Transverse colon (tissue), 4 donors: Measurements from ENCODE around the gene TACC2. TPM values are rescaled to one million over a fixed set of nuclear protein-coding genes. Genes with fewer than 3 reads are reported as not detected.

Experiments
- DNase-seq: peaks from one replicate; pipeline ENCODE4 v3.0.0-alpha.2; 2019
- H3K27ac ChIP-seq, 4 donors: fragments of 200-600 bp; sonication (generic); 2 replicates each; pipeline ENCODE4 v1.5.1; 2016 to 2018; ENCODE audit warnings: inconsistent platforms in 4 of 4
- H3K27me3 ChIP-seq: fragments of 200-600 bp; sonication (generic); 2 replicates; pipeline ENCODE4 v1.5.1; 2017; ENCODE audit warnings: inconsistent platforms
- H3K36me3 ChIP-seq, 4 donors: fragments of 200-600 bp; sonication (generic); 2 replicates each; pipeline ENCODE4 v1.5.1; 2017 to 2019; ENCODE audit warnings: inconsistent platforms in 4 of 4
- H3K4me1 ChIP-seq, 4 donors: fragments of 200-600 bp; sonication (generic); 2 replicates each; pipeline ENCODE4 v1.5.1; 2017 to 2020; ENCODE audit warnings: inconsistent platforms in 4 of 4
- H3K4me3 ChIP-seq, 4 donors: fragments of 200-600 bp; sonication (generic); 1 replicate in 1 of 4; 2 replicates in 3 of 4; pipeline versions ENCODE4 v1.5.1 to v1.6.1; 2017 to 2019; ENCODE audit warnings: inconsistent platforms in 4 of 4
- H3K9me3 ChIP-seq, 2 donors: fragments of 200-600 bp; sonication (generic); 2 replicates each; pipeline ENCODE4 v1.5.1; 2017 to 2019; ENCODE audit warnings: inconsistent platforms in 2 of 2
- CTCF ChIP-seq, 5 experiments: fragments of 200-600 bp in 3 of 5; fragments of 450-650 bp in 2 of 5; sonication (generic) in 3 of 5; IDR thresholded peaks; 1 replicate in 2 of 5; 2 replicates in 3 of 5; pipeline ENCODE4 v1.5.1; 2016 to 2017; ENCODE audit warnings: antibody characterized with exemption in 5 of 5, inconsistent platforms in 3 of 5, mild to moderate bottlenecking in 2 of 5, moderate library complexity in 1 of 5
- EP300 ChIP-seq: sonication (generic); formaldehyde crosslinking; IDR thresholded peaks from one replicate; pipeline ENCODE4 v1.6.1; 2017; ENCODE audit warnings: antibody characterized with exemption, low read depth
- POLR2A ChIP-seq: fragments of 450-650 bp; IDR thresholded peaks from one replicate; pipeline ENCODE4 v1.6.1; 2016; ENCODE audit warnings: antibody characterized with exemption, mild to moderate bottlenecking, moderate library complexity
- POLR2AphosphoS5 ChIP-seq, 3 donors: sonication (generic); formaldehyde crosslinking; IDR thresholded peaks; one replicate each; pipeline ENCODE4 v1.6.1; 2016; ENCODE audit warnings: antibody characterized with exemption in 3 of 3
- WGBS, 2 donors: methylation state at CpG; one replicate each; pipeline ENCODE4 v1.1.5; 2018; ENCODE audit warnings: low coverage in 1 of 2; 5-methylcytosine and 5-hydroxymethylcytosine counted together
- in situ Hi-C, 4 donors: fragments of 200-750 bp; cut with MboI; loops; one replicate each; pipeline versions ENCODE4 v1.15.0 to v1.15.1; 2017; ENCODE audit warnings: low sequenced_read_pairs in 3 of 4, low pct_ligation_motif_present in 1 of 4, low pct_unique_long_range_greater_than_20kb in 1 of 4
- intact Hi-C: fragments of 100-400 bp; cut with DNase I; formaldehyde crosslinking; loops from one replicate; pipeline ENCODE4 v1.15.1; 2023; ENCODE audit warnings: low total_unique reads
- total RNA-seq, 4 donors: library from RNA; depleted of rRNA; stranded (reverse); fragments of >200 nt; gene quantifications; one replicate each; pipeline ENCODE4 v1.1.0, GENCODE V29; 2016

The TACC2 gene
- total RNA-seq, 4 donors from 2014 or later, result 65.9 to 178 (median 101) TPM

- no peaks in the 10 kb centered on the region for H3K36me3 ChIP-seq
- intact Hi-C loops (no loop called here), in situ Hi-C loops (no loop called here)
- H3K9me3 ChIP-seq, result no peaks in the 10 kb centered on the region
- TF ChIP-seq POLR2A, result peak; percentile 46
- peak; percentile 64 to 83 (median 71) for TF ChIP-seq POLR2AphosphoS5 (IDR thresholded peaks at IDR 0.05)
- no peak for TF ChIP-seq EP300
- 0 to 40% methylated on average over 2 to 9 of the region's 9 CpGs for WGBS, 2 donors
- DNase-seq, result peak; percentile 72
- H3K4me1 ChIP-seq, result peaks cover 14 to 30% (median 19%) of the 10 kb centered on the region in 4 donors
- no peaks in the 10 kb centered on the region for H3K27me3 ChIP-seq
- no peak overlapping the region for H3K4me3 ChIP-seq
- peak overlapping the region; percentile 75 to 81 (median 78) for H3K27ac ChIP-seq
These were observed 44.4 kb downstream of the TACC2 start for GRCh38 chr10:122033224-122033926.

GRCh38 chr10:122034149-122034756, 45.3 kb downstream of the TACC2 start:
- H3K4me3 ChIP-seq, result no peak overlapping the region
- no peaks in the 10 kb centered on the region for H3K36me3 ChIP-seq
- no peaks in the 10 kb centered on the region for H3K27me3 ChIP-seq
- WGBS, 2 donors, result 70 to 74% methylated on average over 2 to 6 of the region's 6 CpGs
- peaks cover 14 to 30% (median 19%) of the 10 kb centered on the region in 4 donors for H3K4me1 ChIP-seq
- H3K9me3 ChIP-seq, result no peaks in the 10 kb centered on the region
- DNase-seq, result peak; percentile 26
- H3K27ac ChIP-seq, result peak overlapping the region; percentile 75 to 81 (median 78)
- intact Hi-C loops (no loop called here), in situ Hi-C loops (no loop called here)
- TF ChIP-seq POLR2AphosphoS5 (IDR thresholded peaks at IDR 0.05) (peak in 2 of 3 donors; percentile 13 to 27), POLR2A (no peak)

- H3K36me3 ChIP-seq, result no peaks in the 10 kb centered on the region
- H3K4me3 ChIP-seq, result no peak overlapping the region
- H3K27me3 ChIP-seq, result no peaks in the 10 kb centered on the region
- H3K9me3 ChIP-seq, result no peaks in the 10 kb centered on the region
- intact Hi-C loops, result loop anchor here (10.0 kb wide), 1 partner anchor 66 kb away; the partner anchor contains the start of gene NSMCE4A
- H3K27ac ChIP-seq, result no peak overlapping the region
- peaks cover 5 to 22% (median 15%) of the 10 kb centered on the region in 4 donors for H3K4me1 ChIP-seq
- TF ChIP-seq POLR2AphosphoS5 (IDR thresholded peaks at IDR 0.05) (no peak), POLR2A (no peak), CTCF (IDR thresholded peaks at IDR 0.05) (no peak), EP300 (no peak)
- 79% methylated on average over 8 of the region's 8 CpGs; no CpG with 5 or more reads in 1 of the 2 donors for WGBS, 2 donors
- in situ Hi-C loops, result no loop called here
- no peak for DNase-seq
These were observed 51.8 kb downstream of the TACC2 start for GRCh38 chr10:122040786-122041185.

- Histone ChIP-seq H3K4me3 (no peak overlapping the region), H3K9me3 (no peaks in the 10 kb centered on the region), H3K27ac (peak overlapping the region in 3 of 4 donors; percentile 21 to 80 (median 26)), H3K27me3 (no peaks in the 10 kb centered on the region), H3K36me3 (no peaks in the 10 kb centered on the region), H3K4me1 (peaks cover 5 to 22% (median 15%) of the 10 kb centered on the region in 4 donors)
- in situ Hi-C loops, result no loop called here
- 83 to 91% methylated on average over 1 of the region's 1 CpG for WGBS, 2 donors
- no peak for DNase-seq
- intact Hi-C loops, result loop anchor here (10.0 kb wide), 1 partner anchor 68 kb away; the partner anchor contains the start of gene NSMCE4A
- TF ChIP-seq EP300 (no peak), POLR2A (no peak), CTCF (IDR thresholded peaks at IDR 0.05) (no peak), POLR2AphosphoS5 (IDR thresholded peaks at IDR 0.05) (no peak)
These were observed 53.9 kb downstream of the TACC2 start for GRCh38 chr10:122042836-122043235.

DNA sequence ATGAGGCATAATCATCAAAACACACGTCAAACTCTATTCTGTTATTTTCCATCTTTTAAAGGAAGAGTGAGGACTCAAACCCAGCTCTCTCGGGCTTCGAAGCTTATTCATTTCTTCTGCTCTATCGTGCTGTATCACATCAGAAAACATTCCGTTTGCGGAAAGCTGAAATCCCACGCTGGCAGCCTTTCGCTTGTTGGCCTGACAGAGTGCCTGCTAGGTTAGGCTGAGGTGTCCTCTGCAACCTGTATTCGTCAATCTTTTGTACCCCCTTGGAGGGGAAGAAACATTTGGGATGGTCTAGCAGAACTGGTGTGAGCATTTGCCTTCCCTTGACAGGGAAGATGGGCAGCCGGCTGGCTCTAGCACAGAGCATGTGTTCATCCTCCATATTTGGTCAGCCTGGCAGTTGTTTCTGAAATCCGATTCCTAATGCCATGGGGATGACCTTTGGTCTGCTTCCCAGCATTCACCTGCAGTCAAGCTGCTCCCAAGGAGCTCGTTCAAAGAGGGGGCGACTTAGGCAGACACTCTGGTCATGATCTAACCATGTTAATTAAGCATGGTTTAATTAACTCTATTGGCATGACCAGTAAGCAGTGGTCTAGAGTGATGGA, 55.2 kb downstream of the TACC2 start:
- intact Hi-C loops, result loop anchor here (10.0 kb wide), 1 partner anchor 69 kb away; the partner anchor contains the start of gene NSMCE4A
- peak; percentile 32 for DNase-seq
- no peaks in the 10 kb centered on the region for H3K36me3 ChIP-seq
- WGBS, 2 donors, result 49 to 57% methylated on average over 10 to 13 of the region's 13 CpGs
- in situ Hi-C loops, result no loop called here
- H3K27ac ChIP-seq, result peak overlapping the region; percentile 22 to 80 (median 72)
- no peaks in the 10 kb centered on the region for H3K9me3 ChIP-seq
- peaks cover 5 to 22% (median 15%) of the 10 kb centered on the region in 4 donors for H3K4me1 ChIP-seq
- H3K27me3 ChIP-seq, result no peaks in the 10 kb centered on the region
- TF ChIP-seq CTCF (IDR thresholded peaks at IDR 0.05), result no peak
- H3K4me3 ChIP-seq, result no peak overlapping the region
